NT2/D1 (cell line): Measurements from ENCODE around the gene XIRP2.

Source experiments
- YY1 ChIP-seq: IDR thresholded peaks from 2 replicates; pipeline ENCODE4 v1.6.1; 2011; ENCODE audit not compliant: insufficient read length, insufficient read depth
- ZNF274 ChIP-seq: IDR thresholded peaks from 2 replicates; pipeline ENCODE4 v1.6.1; 2011; ENCODE audit warnings: mild to moderate bottlenecking, low read depth, low read length

- no peak for TF ChIP-seq YY1
- TF ChIP-seq ZNF274, result no peak
Measured at GRCh38 chr2:167126165-167126564, 237.9 kb downstream of the XIRP2 start.
